ENCODE data around the gene P4HA2. TPM values are rescaled to one million over a fixed set of nuclear protein-coding genes. Genes with fewer than 3 reads are reported as not detected.

The P4HA2 gene
- total RNA-seq, 2 experiments from 2014 or later = not detected

DNA sequence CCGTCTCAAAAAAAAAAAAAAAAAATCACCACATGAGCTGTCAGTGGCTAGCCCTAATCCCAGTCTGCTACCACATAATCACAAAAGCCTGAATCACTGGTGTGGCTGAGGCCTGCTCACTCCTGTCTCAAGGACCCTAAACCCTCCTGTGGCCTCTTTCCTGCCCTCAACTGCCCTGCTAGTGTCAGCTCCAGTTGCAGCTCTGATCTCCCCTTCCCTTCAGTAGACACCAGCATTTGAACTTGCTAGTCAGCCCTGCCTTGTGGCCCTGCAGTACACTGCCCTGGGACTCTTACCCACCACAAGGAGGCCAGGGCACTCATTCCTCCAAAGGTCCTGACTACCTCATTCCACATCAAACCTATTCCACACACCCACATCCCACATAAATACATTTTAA, 9.5 kb upstream of the P4HA2 start:
- ATAC-seq (ENCODE audit: poor library complexity) = no peak
- no peaks in the 10 kb centered on the region for H3K4me1 ChIP-seq (ENCODE audit: insufficient read depth, low read length)
- H3K4me3 ChIP-seq (ENCODE audit: low read length) = no peak overlapping the region
- no peak overlapping the region for H3K4me3 Mint-ChIP-seq
- TF ChIP-seq, protein P1, sequence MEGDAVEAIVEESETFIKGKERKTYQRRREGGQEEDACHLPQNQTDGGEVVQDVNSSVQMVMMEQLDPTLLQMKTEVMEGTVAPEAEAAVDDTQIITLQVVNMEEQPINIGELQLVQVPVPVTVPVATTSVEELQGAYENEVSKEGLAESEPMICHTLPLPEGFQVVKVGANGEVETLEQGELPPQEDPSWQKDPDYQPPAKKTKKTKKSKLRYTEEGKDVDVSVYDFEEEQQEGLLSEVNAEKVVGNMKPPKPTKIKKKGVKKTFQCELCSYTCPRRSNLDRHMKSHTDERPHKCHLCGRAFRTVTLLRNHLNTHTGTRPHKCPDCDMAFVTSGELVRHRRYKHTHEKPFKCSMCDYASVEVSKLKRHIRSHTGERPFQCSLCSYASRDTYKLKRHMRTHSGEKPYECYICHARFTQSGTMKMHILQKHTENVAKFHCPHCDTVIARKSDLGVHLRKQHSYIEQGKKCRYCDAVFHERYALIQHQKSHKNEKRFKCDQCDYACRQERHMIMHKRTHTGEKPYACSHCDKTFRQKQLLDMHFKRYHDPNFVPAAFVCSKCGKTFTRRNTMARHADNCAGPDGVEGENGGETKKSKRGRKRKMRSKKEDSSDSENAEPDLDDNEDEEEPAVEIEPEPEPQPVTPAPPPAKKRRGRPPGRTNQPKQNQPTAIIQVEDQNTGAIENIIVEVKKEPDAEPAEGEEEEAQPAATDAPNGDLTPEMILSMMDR (IDR thresholded peaks at IDR 0.05) = no peak
- intact Hi-C loops (cut with DNase I, micrococcal nuclease) = no loop called here
- H3K27ac ChIP-seq (ENCODE audit: low read depth in 1 of 2, low read length in 2 of 2) = no peak overlapping the region
- H3K36me3 Mint-ChIP-seq (ENCODE audit: low read depth) = no peaks in the 10 kb centered on the region
- no peak overlapping the region for H3K27ac Mint-ChIP-seq
- peaks cover 5% of the 10 kb centered on the region for H3K9me3 Mint-ChIP-seq
- no peaks in the 10 kb centered on the region for H3K4me1 Mint-ChIP-seq (ENCODE audit: low read depth)
- H3K36me3 ChIP-seq (ENCODE audit: insufficient read depth, low read length) = no peaks in the 10 kb centered on the region
- DNase-seq = peak in 1 of 14 experiments; percentile 10
- POLR2A ChIA-PET = no interaction called here
- no peaks in the 10 kb centered on the region for H3K27me3 Mint-ChIP-seq
- CTCF ChIA-PET = interaction anchor here (1.2 to 1.4 kb wide), 2 partner anchors 20 to 263 kb away, joined by 5 to 8 read pairs; no protein-coding TSS in a partner anchor
- H3K9me3 ChIP-seq (ENCODE audit: control insufficient read depth in 1 of 2, insufficient read depth in 1 of 2, low read length in 2 of 2) = no peaks in the 10 kb centered on the region
- peaks cover 0 to 2% of the 10 kb centered on the region in 2 experiments for H3K27me3 ChIP-seq (ENCODE audit: control insufficient read depth in 1 of 2, insufficient read depth in 2 of 2, low read length in 2 of 2)

DNA sequence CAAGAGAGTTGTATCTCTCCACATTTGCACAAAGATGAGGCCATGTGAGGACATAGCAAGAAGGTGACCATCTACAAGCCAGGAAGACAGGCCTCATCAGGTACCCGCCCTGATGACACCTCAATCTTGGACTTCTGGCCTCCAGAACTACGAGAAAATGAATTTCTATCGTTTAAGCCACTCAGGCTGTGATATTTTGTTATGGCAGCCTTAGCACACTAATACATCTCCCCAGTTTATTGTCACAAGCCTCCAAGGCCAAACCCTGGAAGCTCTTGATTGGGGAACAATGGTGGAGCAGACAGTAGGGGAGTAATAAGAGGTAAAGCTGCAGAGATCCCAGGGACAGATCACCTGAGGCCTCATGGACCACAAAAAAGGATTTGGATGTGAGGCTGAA, 7.7 kb upstream of the P4HA2 start:
- Histone ChIP-seq H3K4me1 (ENCODE audit: insufficient read depth, low read length) (no peaks in the 10 kb centered on the region), H3K27me3 (ENCODE audit: control insufficient read depth in 1 of 2, insufficient read depth in 2 of 2, low read length in 2 of 2) (peaks cover 0 to 2% of the 10 kb centered on the region in 2 experiments), H3K9me3 (ENCODE audit: control insufficient read depth in 1 of 2, insufficient read depth in 1 of 2, low read length in 2 of 2) (no peaks in the 10 kb centered on the region), H3K4me3 (ENCODE audit: low read length) (no peak overlapping the region), H3K36me3 (ENCODE audit: insufficient read depth, low read length) (no peaks in the 10 kb centered on the region), H3K27ac (ENCODE audit: low read depth in 1 of 2, low read length in 2 of 2) (no peak overlapping the region)
- H3K27me3 Mint-ChIP-seq = peaks cover 10% of the 10 kb centered on the region
- CTCF ChIA-PET = no interaction called here
- H3K27ac Mint-ChIP-seq = no peak overlapping the region
- H3K4me3 Mint-ChIP-seq = no peak overlapping the region
- H3K9me3 Mint-ChIP-seq = no peaks in the 10 kb centered on the region
- ATAC-seq (ENCODE audit: poor library complexity) (no peak), DNase-seq (no peak)
- intact Hi-C loops (cut with DNase I, micrococcal nuclease) = no loop called here
- no peaks in the 10 kb centered on the region for H3K4me1 Mint-ChIP-seq (ENCODE audit: low read depth)
- TF ChIP-seq, protein P1 (IDR thresholded peaks at IDR 0.05) = no peak
- no peaks in the 10 kb centered on the region for H3K36me3 Mint-ChIP-seq (ENCODE audit: low read depth)
- POLR2A ChIA-PET = no interaction called here

DNA sequence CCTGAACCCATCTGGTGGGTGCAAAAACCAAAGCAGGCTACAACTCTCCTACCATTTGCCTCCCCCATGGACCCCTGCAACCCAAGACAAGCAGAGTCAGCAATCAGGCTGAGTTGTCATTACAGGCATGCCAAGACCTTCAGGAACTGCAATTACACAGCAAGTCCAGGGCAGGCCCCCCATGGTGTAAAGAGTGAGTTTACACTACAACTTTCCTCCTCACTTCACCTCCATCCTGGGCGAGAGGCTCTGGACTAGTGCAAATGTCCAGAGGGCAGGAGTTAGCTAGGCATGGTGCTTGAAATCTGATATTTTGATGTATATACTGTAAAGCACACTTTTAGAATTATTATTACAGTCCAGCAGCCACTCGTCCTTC, 7.0 kb upstream of the P4HA2 start:
- DNase-seq = no peak

More for the DNA sequence above, 7.0 kb upstream of the P4HA2 start:
- peaks cover 0 to 2% of the 10 kb centered on the region in 2 experiments for H3K27me3 ChIP-seq (ENCODE audit: control insufficient read depth in 1 of 2, insufficient read depth in 2 of 2, low read length in 2 of 2)
- Mint-ChIP-seq H3K4me3 (no peak overlapping the region), H3K27me3 (peaks cover 16% of the 10 kb centered on the region), H3K27ac (no peak overlapping the region), H3K4me1 (ENCODE audit: low read depth) (no peaks in the 10 kb centered on the region), H3K9me3 (no peaks in the 10 kb centered on the region), H3K36me3 (ENCODE audit: low read depth) (no peaks in the 10 kb centered on the region)
- H3K4me3 ChIP-seq (ENCODE audit: low read length) = no peak overlapping the region
- no peak for ATAC-seq (ENCODE audit: poor library complexity)
- H3K27ac ChIP-seq (ENCODE audit: low read depth in 1 of 2, low read length in 2 of 2) = no peak overlapping the region
- ChIA-PET POLR2A (no interaction called here), CTCF (no interaction called here)
- intact Hi-C loops (cut with DNase I, micrococcal nuclease) = no loop called here
- H3K9me3 ChIP-seq (ENCODE audit: control insufficient read depth in 1 of 2, insufficient read depth in 1 of 2, low read length in 2 of 2) = no peaks in the 10 kb centered on the region
- TF ChIP-seq, protein P1 (IDR thresholded peaks at IDR 0.05) = no peak
- H3K36me3 ChIP-seq (ENCODE audit: insufficient read depth, low read length) = no peaks in the 10 kb centered on the region
- H3K4me1 ChIP-seq (ENCODE audit: insufficient read depth, low read length) = no peaks in the 10 kb centered on the region
